ENCODE data around the gene GNA12.

GNA12 gene

DNA sequence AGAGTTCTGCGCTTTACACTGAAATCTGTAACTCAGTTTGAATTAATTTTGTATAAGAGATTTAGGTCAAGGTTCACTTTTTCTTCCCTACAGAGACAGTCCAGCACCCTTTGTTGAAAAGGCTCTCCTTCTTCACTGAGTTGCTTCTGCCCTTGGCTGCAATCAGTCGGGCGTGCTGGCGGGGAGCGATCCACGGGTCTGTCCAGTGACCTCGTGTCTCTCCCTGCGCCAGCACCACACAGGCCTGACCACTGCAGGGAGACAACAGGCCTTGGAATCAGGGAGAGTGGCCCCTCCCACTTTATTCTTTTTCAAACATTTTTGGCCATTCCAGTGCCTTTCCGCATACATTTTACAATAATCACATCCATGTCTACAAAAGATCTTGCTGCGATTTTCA, 89.2 kb downstream of the GNA12 start:
- Histone ChIP-seq H2AFZ (ENCODE audit: low read length) (no peak overlapping the region), H3K9me3 (replicated peaks in 1 of 2; ENCODE audit: control insufficient read depth in 2 of 2, insufficient read depth in 1 of 2, low read depth in 1 of 2, low read length in 2 of 2) (peaks cover 0 to 10% of the 10 kb centered on the region in 2 donors), H3K4me1 (ENCODE audit: control insufficient read depth in 2 of 2, insufficient read depth in 1 of 2, low read depth in 1 of 2, low read length in 2 of 2) (peaks cover 7 to 8% of the 10 kb centered on the region in 2 donors), H3K79me1 (ENCODE audit: low read depth, low read length) (peaks cover 2% of the 10 kb centered on the region), H2BK5ac (ENCODE audit: low read length) (no peak overlapping the region), H4K91ac (ENCODE audit: low read depth, low read length, poor library complexity) (no peak overlapping the region), H3K23ac (ENCODE audit: low read depth, low read length, poor library complexity) (no peak overlapping the region), H4K8ac (ENCODE audit: low read depth, low read length) (no peak overlapping the region), H2BK12ac (ENCODE audit: low read length) (no peak overlapping the region), H3K27ac (replicated peaks; ENCODE audit: low read length) (no peak overlapping the region), H3K9ac (ENCODE audit: low read depth, low read length, poor library complexity) (no peak overlapping the region), H3K4me2 (ENCODE audit: insufficient read depth, low read length, poor library complexity, severe bottlenecking) (no peak overlapping the region), H3K27me3 (ENCODE audit: control insufficient read depth in 3 of 3, insufficient read depth in 3 of 3, low read depth in 1 of 3, low read length in 3 of 3) (no peaks in the 10 kb centered on the region), H3K4me3 (ENCODE audit: low read length in 2 of 2) (no peak overlapping the region), H3K4ac (ENCODE audit: low read length) (no peak overlapping the region), H2BK120ac (ENCODE audit: low read depth, low read length) (no peak overlapping the region), H3K18ac (ENCODE audit: low read length) (no peak overlapping the region), H2AK5ac (ENCODE audit: low read depth, low read length) (no peak overlapping the region), H3K14ac (ENCODE audit: low read length) (no peak overlapping the region), H3K36me3 (replicated peaks in 1 of 2; ENCODE audit: control insufficient read depth in 2 of 2, insufficient read depth in 2 of 2, low read length in 2 of 2) (peaks cover 2 to 12% of the 10 kb centered on the region in 2 donors), H2BK15ac (ENCODE audit: low read length) (no peak overlapping the region)
- no CpG with 5 or more reads among the region's 10 CpGs for WGBS, 2 donors (ENCODE audit: extremely low coverage in 2 of 2, insufficient read length in 2 of 2, insufficient replicate concordance in 1 of 2)
- no peak for DNase-seq (ENCODE audit: low spot score)

DNA sequence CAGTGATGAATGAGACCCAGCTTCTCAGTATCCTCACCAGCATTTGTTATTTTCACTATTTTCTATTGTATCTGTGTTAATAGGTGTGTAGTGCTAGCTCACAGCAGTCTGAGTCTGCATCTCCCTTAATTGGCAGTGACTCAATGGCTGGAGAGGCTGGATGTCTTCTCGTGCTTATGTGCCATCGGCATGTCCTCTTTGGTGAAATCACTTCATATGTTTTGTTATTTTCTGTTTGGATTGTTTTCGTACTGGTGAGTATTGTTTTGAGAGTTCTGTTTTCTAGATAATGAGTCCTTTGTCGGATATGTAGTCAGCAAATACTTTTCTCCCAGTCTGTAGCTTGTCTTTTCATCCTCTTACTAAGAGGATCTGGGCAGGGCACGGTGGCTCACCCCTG, 90.0 kb downstream of the GNA12 start:
- H2BK120ac ChIP-seq (ENCODE audit: low read depth, low read length): no peak overlapping the region
- WGBS, 2 donors (ENCODE audit: extremely low coverage in 2 of 2, insufficient read length in 2 of 2, insufficient replicate concordance in 1 of 2): no CpG with 5 or more reads among the region's 5 CpGs
- no peak overlapping the region for H3K27ac ChIP-seq (replicated peaks; ENCODE audit: low read length)

DNA sequence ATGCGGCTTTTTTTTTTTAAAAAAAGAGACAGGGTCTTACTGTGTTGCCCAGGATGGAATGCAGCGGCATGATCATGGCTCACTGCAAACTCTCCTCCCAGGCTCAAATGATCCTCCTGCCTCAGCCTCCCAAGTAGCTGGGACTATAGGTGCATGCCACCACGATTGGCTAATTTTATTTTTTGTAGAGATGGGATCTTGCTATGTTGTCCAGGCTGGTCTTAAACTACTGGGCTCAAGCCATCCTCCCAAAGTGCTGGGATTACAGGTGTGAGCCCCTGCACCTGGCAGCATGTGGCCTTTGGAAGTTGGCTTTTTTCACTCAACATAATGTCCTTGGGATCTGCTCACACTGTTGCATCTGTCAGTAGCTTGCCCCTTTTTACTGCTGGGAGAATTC, 91.0 kb downstream of the GNA12 start:
- Histone ChIP-seq H3K36me3 (replicated peaks in 1 of 2; ENCODE audit: control insufficient read depth in 2 of 2, insufficient read depth in 2 of 2, low read length in 2 of 2) (peaks cover 2 to 8% of the 10 kb centered on the region in 2 donors), H2BK5ac (ENCODE audit: low read length) (no peak overlapping the region), H4K8ac (ENCODE audit: low read depth, low read length) (no peak overlapping the region), H3K4me1 (ENCODE audit: control insufficient read depth in 2 of 2, insufficient read depth in 1 of 2, low read depth in 1 of 2, low read length in 2 of 2) (peaks cover 5% of the 10 kb centered on the region in 2 donors), H3K4ac (ENCODE audit: low read length) (no peak overlapping the region), H2AFZ (ENCODE audit: low read length) (no peak overlapping the region), H3K14ac (ENCODE audit: low read length) (no peak overlapping the region), H2AK5ac (ENCODE audit: low read depth, low read length) (no peak overlapping the region), H2BK12ac (ENCODE audit: low read length) (no peak overlapping the region), H3K79me1 (ENCODE audit: low read depth, low read length) (no peaks in the 10 kb centered on the region), H3K9me3 (replicated peaks in 1 of 2; ENCODE audit: control insufficient read depth in 2 of 2, insufficient read depth in 1 of 2, low read depth in 1 of 2, low read length in 2 of 2) (peaks cover 0 to 14% of the 10 kb centered on the region in 2 donors), H3K4me3 (ENCODE audit: low read length in 2 of 2) (no peak overlapping the region), H2BK15ac (ENCODE audit: low read length) (no peak overlapping the region), H3K27me3 (ENCODE audit: control insufficient read depth in 3 of 3, insufficient read depth in 3 of 3, low read depth in 1 of 3, low read length in 3 of 3) (no peaks in the 10 kb centered on the region), H2BK120ac (ENCODE audit: low read depth, low read length) (no peak overlapping the region), H4K91ac (ENCODE audit: low read depth, low read length, poor library complexity) (no peak overlapping the region), H3K27ac (replicated peaks; ENCODE audit: low read length) (no peak overlapping the region), H3K18ac (ENCODE audit: low read length) (no peak overlapping the region), H3K4me2 (ENCODE audit: insufficient read depth, low read length, poor library complexity, severe bottlenecking) (no peak overlapping the region), H3K23ac (ENCODE audit: low read depth, low read length, poor library complexity) (no peak overlapping the region), H3K9ac (ENCODE audit: low read depth, low read length, poor library complexity) (no peak overlapping the region)
- WGBS, 2 donors (ENCODE audit: extremely low coverage in 2 of 2, insufficient read length in 2 of 2, insufficient replicate concordance in 1 of 2): no CpG with 5 or more reads among the region's 3 CpGs
- no peak for DNase-seq (ENCODE audit: low spot score)

More for the DNA sequence above, 90.0 kb downstream of the GNA12 start:
- Histone ChIP-seq H2BK5ac (ENCODE audit: low read length) (no peak overlapping the region), H3K23ac (ENCODE audit: low read depth, low read length, poor library complexity) (no peak overlapping the region), H3K9me3 (replicated peaks in 1 of 2; ENCODE audit: control insufficient read depth in 2 of 2, insufficient read depth in 1 of 2, low read depth in 1 of 2, low read length in 2 of 2) (peaks cover 0 to 14% of the 10 kb centered on the region in 2 donors), H4K91ac (ENCODE audit: low read depth, low read length, poor library complexity) (no peak overlapping the region), H2AFZ (ENCODE audit: low read length) (no peak overlapping the region), H2BK15ac (ENCODE audit: low read length) (no peak overlapping the region), H3K9ac (ENCODE audit: low read depth, low read length, poor library complexity) (no peak overlapping the region), H2BK12ac (ENCODE audit: low read length) (no peak overlapping the region), H3K27me3 (ENCODE audit: control insufficient read depth in 3 of 3, insufficient read depth in 3 of 3, low read depth in 1 of 3, low read length in 3 of 3) (no peaks in the 10 kb centered on the region), H3K4ac (ENCODE audit: low read length) (no peak overlapping the region), H3K4me1 (ENCODE audit: control insufficient read depth in 2 of 2, insufficient read depth in 1 of 2, low read depth in 1 of 2, low read length in 2 of 2) (peaks cover 7 to 8% of the 10 kb centered on the region in 2 donors), H3K79me1 (ENCODE audit: low read depth, low read length) (peaks cover 2% of the 10 kb centered on the region), H3K4me2 (ENCODE audit: insufficient read depth, low read length, poor library complexity, severe bottlenecking) (no peak overlapping the region), H3K18ac (ENCODE audit: low read length) (no peak overlapping the region), H3K4me3 (ENCODE audit: low read length in 2 of 2) (no peak overlapping the region), H3K14ac (ENCODE audit: low read length) (no peak overlapping the region), H3K36me3 (replicated peaks in 1 of 2; ENCODE audit: control insufficient read depth in 2 of 2, insufficient read depth in 2 of 2, low read length in 2 of 2) (peaks cover 2 to 8% of the 10 kb centered on the region in 2 donors), H4K8ac (ENCODE audit: low read depth, low read length) (no peak overlapping the region), H2AK5ac (ENCODE audit: low read depth, low read length) (no peak overlapping the region)
- no peak for DNase-seq (ENCODE audit: low spot score)

DNA sequence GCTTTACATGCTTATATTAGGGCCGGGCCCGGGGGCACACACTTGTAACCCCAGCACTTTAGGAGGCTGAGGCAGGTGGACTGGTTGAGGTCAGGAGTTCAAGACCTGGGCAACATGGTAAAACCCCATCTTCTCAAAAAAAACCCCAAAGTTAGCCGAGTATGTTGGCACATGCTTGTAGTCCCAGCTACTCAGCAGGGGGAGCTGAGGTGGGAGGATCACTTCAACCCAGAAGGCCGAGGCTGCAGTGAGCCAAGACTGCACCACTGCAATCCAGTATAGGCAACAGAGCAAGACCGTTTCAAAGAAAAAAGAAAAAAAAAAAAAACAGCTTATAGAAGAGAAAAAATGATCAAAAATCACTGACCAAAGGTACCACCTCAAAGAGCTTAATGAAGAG, 93.0 kb downstream of the GNA12 start:
- Histone ChIP-seq H4K8ac (ENCODE audit: low read depth, low read length) (no peak overlapping the region), H4K91ac (ENCODE audit: low read depth, low read length, poor library complexity) (no peak overlapping the region), H3K9ac (ENCODE audit: low read depth, low read length, poor library complexity) (no peak overlapping the region), H3K36me3 (replicated peaks in 1 of 2; ENCODE audit: control insufficient read depth in 2 of 2, insufficient read depth in 2 of 2, low read length in 2 of 2) (peaks cover 0 to 2% of the 10 kb centered on the region in 2 donors), H3K23ac (ENCODE audit: low read depth, low read length, poor library complexity) (no peak overlapping the region), H3K4me2 (ENCODE audit: insufficient read depth, low read length, poor library complexity, severe bottlenecking) (no peak overlapping the region), H2BK15ac (ENCODE audit: low read length) (no peak overlapping the region), H3K9me3 (replicated peaks in 1 of 2; ENCODE audit: control insufficient read depth in 2 of 2, insufficient read depth in 1 of 2, low read depth in 1 of 2, low read length in 2 of 2) (peaks cover 0 to 14% of the 10 kb centered on the region in 2 donors), H2AK5ac (ENCODE audit: low read depth, low read length) (no peak overlapping the region), H3K4me1 (ENCODE audit: control insufficient read depth in 2 of 2, insufficient read depth in 1 of 2, low read depth in 1 of 2, low read length in 2 of 2) (no peaks in the 10 kb centered on the region), H2AFZ (ENCODE audit: low read length) (no peak overlapping the region), H2BK120ac (ENCODE audit: low read depth, low read length) (no peak overlapping the region), H3K27me3 (ENCODE audit: control insufficient read depth in 3 of 3, insufficient read depth in 3 of 3, low read depth in 1 of 3, low read length in 3 of 3) (no peaks in the 10 kb centered on the region), H3K79me1 (ENCODE audit: low read depth, low read length) (no peaks in the 10 kb centered on the region), H3K4me3 (ENCODE audit: low read length in 2 of 2) (no peak overlapping the region), H3K18ac (ENCODE audit: low read length) (no peak overlapping the region), H2BK5ac (ENCODE audit: low read length) (no peak overlapping the region), H3K27ac (replicated peaks; ENCODE audit: low read length) (no peak overlapping the region), H3K4ac (ENCODE audit: low read length) (no peak overlapping the region), H3K14ac (ENCODE audit: low read length) (no peak overlapping the region), H2BK12ac (ENCODE audit: low read length) (no peak overlapping the region)
- WGBS, 2 donors (ENCODE audit: extremely low coverage in 2 of 2, insufficient read length in 2 of 2, insufficient replicate concordance in 1 of 2): no CpG with 5 or more reads among the region's 5 CpGs
- no peak for DNase-seq (ENCODE audit: low spot score)

Data from neuronal stem cell (in vitro differentiated cells).